H1 (cell line): Measurements from ENCODE around the gene SLC41A1. TPM values are rescaled to one million over a fixed set of nuclear protein-coding genes. Genes with fewer than 3 reads are reported as not detected.

Experiments
- CTCF ChIA-PET: fragments of 300-600 bp; sonication (Branson Sonifier 250); formaldehyde crosslinking; loops from one replicate; lab custom pipeline; 2021; ENCODE audit not compliant: partially characterized antibody; lab: Charles Lee
- POLR2A ChIA-PET: fragments of 300-600 bp; sonication (Branson Sonifier 250); formaldehyde crosslinking; loops from one replicate; lab custom pipeline; 2021; ENCODE audit warnings: inconsistent platforms; ENCODE audit not compliant: partially characterized antibody; lab: Charles Lee
- DNase-seq, 2 experiments: peaks; one replicate each; pipeline versions ENCODE4 v3.0.0 to v3.0.0-alpha.2; 2010 to 2022; ENCODE audit warnings: low spot score in 2 of 2, low read depth in 1 of 2, mixed read lengths in 1 of 2
- FAIRE-seq: peaks from 2 replicates; lab custom pipeline; 2011; peaks lifted over from hg19 to GRCh38; lab: Jason Lieb, UNC
- H2AFZ ChIP-seq: 2 replicates; pipeline ENCODE4 v1.8.1; 2012; ENCODE audit warnings: low read length, inconsistent platforms
- H2AK5ac ChIP-seq: 2 replicates; pipeline ENCODE4 v1.6.1; 2013; ENCODE audit warnings: low read depth, low read length
- H2BK120ac ChIP-seq: replicated peaks from 2 replicates; pipeline ENCODE3; 2013; ENCODE audit warnings: low read depth, low read length, inconsistent platforms
- H2BK12ac ChIP-seq: 2 replicates; pipeline ENCODE4 v1.6.1; 2013; ENCODE audit warnings: low read depth, low read length
- H2BK15ac ChIP-seq: 2 replicates; pipeline ENCODE4 v1.6.1; 2013; ENCODE audit warnings: low read length
- H2BK20ac ChIP-seq: 2 replicates; pipeline ENCODE4 v1.6.1; 2013; ENCODE audit warnings: low read length
- H2BK5ac ChIP-seq: 2 replicates; pipeline ENCODE4 v1.6.1; 2013; ENCODE audit warnings: low read depth, low read length
- H3K14ac ChIP-seq: 2 replicates; pipeline ENCODE4 v1.6.1; 2013; ENCODE audit warnings: inconsistent platforms; ENCODE audit not compliant: insufficient read length
- H3K18ac ChIP-seq: 2 replicates; pipeline ENCODE4 v1.6.1; 2013; ENCODE audit warnings: low read length; ENCODE audit errors: extremely low read depth
- H3K23ac ChIP-seq: 2 replicates; pipeline ENCODE4 v1.6.1; 2013; ENCODE audit warnings: inconsistent platforms; ENCODE audit not compliant: insufficient read length
- H3K23me2 ChIP-seq: 2 replicates; pipeline ENCODE4 v1.6.1; 2013; ENCODE audit warnings: low read depth, low read length
- H3K27ac ChIP-seq: 2 replicates; pipeline ENCODE4 v1.6.1; 2011; ENCODE audit warnings: low read depth, low read length, inconsistent platforms
- H3K27me3 ChIP-seq, 4 experiments: replicated peaks in 1 of 4; 1 replicate in 1 of 4; 2 replicates in 3 of 4; pipeline versions ENCODE4 v1.6.1 to v1.8.1; 2011 to 2013; ENCODE audit warnings: low read length in 3 of 4, mild to moderate bottlenecking in 3 of 4, inconsistent platforms in 2 of 4, mixed read lengths in 2 of 4, moderate library complexity in 1 of 4; ENCODE audit not compliant: control insufficient read depth in 3 of 4, insufficient read depth in 3 of 4; ENCODE audit errors: extremely low read depth in 1 of 4
- H3K36me3 ChIP-seq, 4 experiments: 2 replicates each; pipeline versions ENCODE4 v1.6.1 to v1.8.1; 2011 to 2013; ENCODE audit warnings: mild to moderate bottlenecking in 4 of 4, low read length in 3 of 4, moderate library complexity in 2 of 4, control low read depth in 1 of 4, inconsistent platforms in 1 of 4; ENCODE audit not compliant: insufficient read depth in 4 of 4, control insufficient read depth in 2 of 4
- H3K4ac ChIP-seq: replicated peaks from 2 replicates; pipeline ENCODE3; 2013; ENCODE audit warnings: low read length, low read depth, mixed read lengths, inconsistent platforms; ENCODE audit not compliant: insufficient read length
- H3K4me1 ChIP-seq, 4 experiments: replicated peaks in 1 of 4; 1 replicate in 1 of 4; 2 replicates in 3 of 4; pipeline versions ENCODE4 v1.6.1 to v1.8.1; 2011 to 2013; ENCODE audit warnings: low read length in 3 of 4, inconsistent platforms in 2 of 4, mixed read lengths in 1 of 4; ENCODE audit not compliant: insufficient read depth in 4 of 4, control insufficient read depth in 3 of 4
- H3K4me2 ChIP-seq, 2 experiments: 2 replicates each; pipeline versions ENCODE4 v1.6.1 to v1.8.1; 2011 to 2013; ENCODE audit warnings: low read depth in 2 of 2, low read length in 2 of 2, control low read depth in 1 of 2, inconsistent platforms in 1 of 2, mild to moderate bottlenecking in 1 of 2; ENCODE audit not compliant: insufficient read depth in 1 of 2
- H3K4me3 ChIP-seq, 4 experiments: fragments of 200-600, 300-600 bp in 1 of 4; sonication (generic), shearing (Covaris generic), sonication (Bioruptor Twin) in 1 of 4; 2 replicates each; pipeline versions ENCODE4 v1.5.1 to v1.8.1; 2011 to 2016; ENCODE audit warnings: low read length in 4 of 4, low read depth in 3 of 4, control low read depth in 2 of 4, inconsistent platforms in 2 of 4, mild to moderate bottlenecking in 2 of 4, mixed read lengths in 1 of 4, moderate library complexity in 1 of 4; ENCODE audit not compliant: insufficient read depth in 2 of 4; ENCODE audit errors: extremely low read depth in 1 of 4
- H3K56ac ChIP-seq: replicated peaks from 2 replicates; pipeline ENCODE3; 2013; ENCODE audit warnings: low read depth, mild to moderate bottlenecking, mixed read lengths, low read length, inconsistent platforms; ENCODE audit not compliant: insufficient read length
- H3K79me1 ChIP-seq: 2 replicates; pipeline ENCODE4 v1.6.1; 2013; ENCODE audit warnings: low read depth, low read length, control low read depth
- H3K79me2 ChIP-seq, 2 experiments: 2 replicates each; pipeline versions ENCODE4 v1.6.1 to v1.8.1; 2012 to 2013; ENCODE audit warnings: low read length in 2 of 2, mild to moderate bottlenecking in 2 of 2, inconsistent platforms in 1 of 2; ENCODE audit not compliant: insufficient read depth in 2 of 2, control insufficient read depth in 1 of 2
- H3K9ac ChIP-seq, 4 experiments: replicated peaks in 1 of 4; 1 replicate in 1 of 4; 2 replicates in 3 of 4; pipeline versions ENCODE4 v1.6.1 to v1.8.1; 2011 to 2013; ENCODE audit warnings: low read depth in 3 of 4, low read length in 3 of 4, control low read depth in 2 of 4, mild to moderate bottlenecking in 2 of 4, moderate library complexity in 2 of 4, inconsistent platforms in 1 of 4; ENCODE audit errors: extremely low read depth in 1 of 4
- H3K9me3 ChIP-seq, 2 experiments: 2 replicates each; pipeline versions ENCODE4 v1.6.1 to v1.8.1; 2012 to 2013; ENCODE audit warnings: mild to moderate bottlenecking in 2 of 2, moderate library complexity in 2 of 2, control low read depth in 1 of 2, inconsistent platforms in 1 of 2, low read depth in 1 of 2, low read length in 1 of 2, mixed read lengths in 1 of 2; ENCODE audit not compliant: insufficient read depth in 2 of 2
- H4K20me1 ChIP-seq, 2 experiments: replicated peaks in 1 of 2; 2 replicates each; pipeline versions ENCODE3 to v1.8.1; 2011 to 2013; ENCODE audit warnings: inconsistent platforms in 2 of 2, low read length in 2 of 2, mild to moderate bottlenecking in 1 of 2; ENCODE audit not compliant: insufficient read depth in 2 of 2, control insufficient read depth in 1 of 2
- H4K5ac ChIP-seq: 2 replicates; pipeline ENCODE4 v1.6.1; 2013; ENCODE audit warnings: low read length, low read depth, mixed read lengths, inconsistent platforms; ENCODE audit not compliant: insufficient read length
- H4K8ac ChIP-seq: 2 replicates; pipeline ENCODE4 v1.8.0; 2013; ENCODE audit warnings: mild to moderate bottlenecking, moderate library complexity, low read length, inconsistent platforms; ENCODE audit not compliant: insufficient read depth; ENCODE audit errors: extremely low read depth
- H4K91ac ChIP-seq: replicated peaks from 2 replicates; pipeline ENCODE3; 2013; ENCODE audit warnings: low read length, mixed read lengths, inconsistent platforms; ENCODE audit not compliant: insufficient read length
- BCL11A ChIP-seq, 2 experiments: IDR thresholded peaks; one replicate each; pipeline ENCODE4 v1.6.1; 2011; ENCODE audit warnings: low read depth in 2 of 2, low read length in 2 of 2, mild to moderate bottlenecking in 2 of 2
- CBX8 ChIP-seq: fragments of 300-800, 300-1000 bp; sonication (generic); IDR thresholded peaks from 2 replicates; pipeline ENCODE4 v1.7.1; 2016; ENCODE audit warnings: low read depth, low read length, borderline replicate concordance
- CHD2 ChIP-seq: IDR thresholded peaks from 2 replicates; pipeline ENCODE4 v1.6.1; 2012; ENCODE audit warnings: low read length, improper control_type of control experiment
- GABPA ChIP-seq: IDR thresholded peaks from 2 replicates; pipeline ENCODE4 v1.6.1; 2011; ENCODE audit warnings: mild to moderate bottlenecking, low read length, moderate library complexity, borderline replicate concordance; ENCODE audit not compliant: insufficient read depth
- GTF2F1 ChIP-seq: IDR thresholded peaks from 2 replicates; pipeline ENCODE4 v1.6.1; 2012; ENCODE audit warnings: low read depth, low read length, improper control_type of control experiment, borderline replicate concordance
- HDAC6 ChIP-seq: IDR thresholded peaks from one replicate; pipeline ENCODE4 v1.7.1; 2012; ENCODE audit warnings: low read depth, mild to moderate bottlenecking, inconsistent platforms, low read length, moderate library complexity
- JUN ChIP-seq: IDR thresholded peaks from 2 replicates; pipeline ENCODE4 v1.6.1; 2011; ENCODE audit warnings: low read depth, mild to moderate bottlenecking, improper control_type of control experiment, low read length
- PHF8 ChIP-seq: fragments of 200-600 bp; sonication (generic); conservative IDR thresholded peaks from 2 replicates; pipeline ENCODE4 v1.7.1; 2012; ENCODE audit warnings: low read depth, mild to moderate bottlenecking, inconsistent platforms, low read length, moderate library complexity
- POLR2A ChIP-seq, 2 experiments: IDR thresholded peaks; 1 replicate in 1 of 2; 2 replicates in 1 of 2; pipeline ENCODE4 v1.6.1; 2011; ENCODE audit warnings: low read depth in 2 of 2, low read length in 2 of 2, mild to moderate bottlenecking in 2 of 2; ENCODE audit errors: control extremely low read depth in 1 of 2
- SRF ChIP-seq: IDR thresholded peaks from 2 replicates; pipeline ENCODE4 v1.6.1; 2011; ENCODE audit warnings: mild to moderate bottlenecking, low read depth, low read length, moderate library complexity
- ZNF274 ChIP-seq: IDR thresholded peaks from 2 replicates; pipeline ENCODE4 v1.7.0; 2012; ENCODE audit warnings: low read length, borderline replicate concordance; ENCODE audit errors: extremely low read depth
- polyA plus RNA-seq, 7 experiments: library from polyadenylated mRNA; depleted of rRNA in 3 of 7; stranded (reverse) in 5 of 7; unstranded in 2 of 7; fragments of >200 nt in 5 of 7; fragments of 200-250 nt in 2 of 7; gene quantifications; 1 replicate in 5 of 7; 2 replicates in 1 of 7; 4 replicates in 1 of 7; pipeline versions ENCODE4 v1.2.1 to v1.2.3, GENCODE V29; 2011 to 2013; ENCODE audit warnings: missing spikeins in 2 of 7, mixed read lengths in 2 of 7
- total RNA-seq: library from RNA; stranded (reverse); fragmentation: NEBNext Ultra II Directional; extraction: Animal tissue kit (Norgen Biotek cat#: 25700); gene quantifications from 2 replicates; pipeline ENCODE4 v1.2.1, GENCODE V29; 2021

The SLC41A1 gene
- total and polyA plus RNA-seq, 2 of the 8 experiments (the other 6 are each of a cell fraction or from before 2014, with no cell fraction given) = 41.2 to 42.3 TPM

DNA sequence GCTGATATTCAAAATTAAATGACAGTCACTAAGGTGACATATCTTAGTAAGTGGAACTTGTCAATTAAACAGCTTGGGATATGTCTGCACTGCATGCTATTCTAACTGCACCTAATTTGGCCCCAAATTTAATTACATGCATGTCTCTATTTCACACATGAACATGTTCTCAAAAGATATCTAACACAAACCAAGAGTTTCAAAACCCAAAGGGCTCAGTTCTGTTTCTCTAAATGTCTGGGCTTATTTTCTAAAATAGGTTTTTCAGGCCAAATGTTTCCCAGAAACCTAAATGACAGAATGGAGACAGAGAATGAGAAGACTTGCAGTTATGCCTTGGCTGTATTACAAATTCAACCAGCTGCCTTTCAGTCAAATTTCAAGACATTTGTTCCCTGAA lies 49.0 kb downstream of the SLC41A1 start:
- Histone ChIP-seq H3K18ac (no peak overlapping the region), H4K20me1 (no peaks in the 10 kb centered on the region), H2AK5ac (no peak overlapping the region), H3K4me2 (no peak overlapping the region), H2BK5ac (no peak overlapping the region), H3K4me3 (no peak overlapping the region), H3K23me2 (no peaks in the 10 kb centered on the region), H3K36me3 (no peaks in the 10 kb centered on the region), H4K8ac (no peak overlapping the region), H3K27me3 (no peaks in the 10 kb centered on the region), H2BK15ac (no peak overlapping the region), H3K56ac (no peak overlapping the region), H2AFZ (no peak overlapping the region), H3K23ac (no peak overlapping the region), H2BK120ac (no peak overlapping the region), H2BK12ac (no peak overlapping the region), H3K4me1 (no peaks in the 10 kb centered on the region), H4K91ac (no peak overlapping the region), H3K27ac (no peak overlapping the region), H3K9ac (no peak overlapping the region), H3K9me3 (no peaks in the 10 kb centered on the region), H3K79me1 (no peaks in the 10 kb centered on the region), H3K14ac (no peak overlapping the region), H3K4ac (no peak overlapping the region), H2BK20ac (no peak overlapping the region), H4K5ac (no peak overlapping the region), H3K79me2 (no peaks in the 10 kb centered on the region)
- no peak for DNase-seq
- TF ChIP-seq GTF2F1 = no peak
- TF ChIP-seq SRF = no peak
- TF ChIP-seq CBX8 = no peak
- no peak for TF ChIP-seq CHD2
- no peak for TF ChIP-seq HDAC6
- no peak for TF ChIP-seq JUN
- no peak for TF ChIP-seq PHF8
- no peak for TF ChIP-seq POLR2A (IDR thresholded peaks at IDR 0.05; ENCODE audit: control extremely low read depth in 1 of 2, low read depth in 2 of 2, low read length in 2 of 2)
- TF ChIP-seq BCL11A (IDR thresholded peaks at IDR 0.05; ENCODE audit: low read depth in 2 of 2, low read length in 2 of 2) = no peak
- no peak for TF ChIP-seq ZNF274
- TF ChIP-seq GABPA = no peak
- POLR2A ChIA-PET = interaction anchor here (0.9 to 1.1 kb wide), 2 partner anchors 9 to 17 kb away, joined by 3 read pairs; no protein-coding TSS in a partner anchor
- FAIRE-seq = no peak
- CTCF ChIA-PET = interaction anchor here (0.6 to 1.0 kb wide), 3 partner anchors 22 to 171 kb away, joined by 3 to 4 read pairs (median 3); no protein-coding TSS in a partner anchor
